C4-2B (cell line): Measurements from ENCODE around the gene RNF166.

ENCODE experiments used
- H3K27ac ChIP-seq: fragments of 450-650 bp; 2 replicates; pipeline ENCODE4 v1.5.1; 2017
- CTCF ChIP-seq: fragments of 450-650 bp; conservative IDR thresholded peaks from 2 replicates; pipeline ENCODE4 v1.5.1; 2017; ENCODE audit warnings: mild to moderate bottlenecking
- ZFX ChIP-seq: fragments of 450-650 bp; IDR thresholded peaks from 2 replicates; pipeline ENCODE4 v1.6.1; 2017

The RNF166 gene

GRCh38 chr16:88750854-88751253 lies 44.6 kb upstream of the RNF166 start:
- no peak overlapping the region; the same call in 1 of the 2 replicates for H3K27ac ChIP-seq
- TF ChIP-seq ZFX = no peak

DNA sequence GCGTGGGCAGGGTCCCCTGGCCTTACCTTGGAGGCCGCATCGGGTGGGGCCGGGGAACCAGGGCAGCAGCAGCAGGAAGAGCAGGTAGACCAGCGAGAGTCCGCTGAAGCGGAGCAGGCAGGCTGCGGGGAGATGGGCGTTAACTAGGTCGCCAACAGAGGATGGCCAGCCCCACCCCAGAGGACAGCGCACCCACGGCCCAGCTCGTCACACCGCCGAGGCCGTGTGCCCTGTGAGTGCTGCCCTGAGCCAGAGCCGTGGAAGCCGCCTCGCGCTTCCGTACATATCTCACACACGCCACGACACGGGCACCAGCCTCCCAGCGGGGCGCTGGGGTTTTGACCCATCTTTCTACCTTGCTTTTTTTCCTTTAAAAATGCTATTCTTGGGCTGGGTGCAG lies 43.1 kb upstream of the RNF166 start:
- H3K27ac ChIP-seq = no peak overlapping the region
- TF ChIP-seq CTCF (no peak), ZFX (no peak)

DNA sequence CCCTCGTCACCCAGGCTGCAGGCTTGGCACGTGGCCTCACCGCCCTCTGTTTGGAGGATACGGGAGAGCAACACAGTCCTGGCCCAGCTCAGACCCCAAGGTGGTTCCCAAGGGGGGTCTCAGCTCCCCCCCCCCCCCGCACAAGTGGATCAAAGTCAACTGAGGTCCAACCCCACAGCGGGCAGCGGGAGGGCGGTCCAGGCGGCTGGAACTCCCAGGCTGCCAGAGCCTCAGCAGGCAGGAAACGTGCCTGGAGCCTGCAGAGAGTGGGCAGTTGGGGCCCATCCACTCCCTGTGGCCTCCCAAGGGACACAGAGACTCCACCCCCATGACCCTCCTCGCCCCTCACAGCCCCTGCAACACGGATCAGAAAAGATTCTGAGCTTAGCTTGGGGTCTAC lies 42.2 kb upstream of the RNF166 start:
- TF ChIP-seq CTCF (no peak), ZFX (no peak)
- H3K27ac ChIP-seq = peak overlapping the region; percentile 65; the same call in 1 of the 2 replicates

GRCh38 chr16:88747588-88748301 lies 41.5 kb upstream of the RNF166 start:
- no peak for TF ChIP-seq ZFX
- peak; percentile 72 for TF ChIP-seq CTCF
- peak overlapping the region; percentile 65 for H3K27ac ChIP-seq

DNA sequence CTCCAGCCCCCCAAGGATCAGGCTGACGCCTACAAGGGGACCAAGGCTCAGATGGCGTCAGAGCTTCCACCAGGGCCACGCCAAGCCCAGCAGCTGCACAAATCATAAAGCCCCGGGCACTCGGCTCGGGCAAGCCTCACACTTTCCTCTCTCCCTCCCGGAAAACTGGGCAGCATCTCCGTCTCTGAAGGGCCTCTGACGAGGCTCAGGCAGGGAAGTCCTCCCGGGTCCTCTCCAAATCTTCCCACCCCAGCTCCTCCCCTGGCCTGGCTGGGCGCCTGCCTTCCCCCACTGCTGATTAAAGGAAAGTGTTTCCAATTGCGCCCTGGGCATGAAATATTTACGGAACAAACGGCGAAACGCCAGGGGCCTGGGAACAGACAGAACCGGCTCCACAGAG lies 40.3 kb upstream of the RNF166 start:
- TF ChIP-seq CTCF (no peak), ZFX (no peak)
- H3K27ac ChIP-seq = peak overlapping the region; percentile 65

DNA sequence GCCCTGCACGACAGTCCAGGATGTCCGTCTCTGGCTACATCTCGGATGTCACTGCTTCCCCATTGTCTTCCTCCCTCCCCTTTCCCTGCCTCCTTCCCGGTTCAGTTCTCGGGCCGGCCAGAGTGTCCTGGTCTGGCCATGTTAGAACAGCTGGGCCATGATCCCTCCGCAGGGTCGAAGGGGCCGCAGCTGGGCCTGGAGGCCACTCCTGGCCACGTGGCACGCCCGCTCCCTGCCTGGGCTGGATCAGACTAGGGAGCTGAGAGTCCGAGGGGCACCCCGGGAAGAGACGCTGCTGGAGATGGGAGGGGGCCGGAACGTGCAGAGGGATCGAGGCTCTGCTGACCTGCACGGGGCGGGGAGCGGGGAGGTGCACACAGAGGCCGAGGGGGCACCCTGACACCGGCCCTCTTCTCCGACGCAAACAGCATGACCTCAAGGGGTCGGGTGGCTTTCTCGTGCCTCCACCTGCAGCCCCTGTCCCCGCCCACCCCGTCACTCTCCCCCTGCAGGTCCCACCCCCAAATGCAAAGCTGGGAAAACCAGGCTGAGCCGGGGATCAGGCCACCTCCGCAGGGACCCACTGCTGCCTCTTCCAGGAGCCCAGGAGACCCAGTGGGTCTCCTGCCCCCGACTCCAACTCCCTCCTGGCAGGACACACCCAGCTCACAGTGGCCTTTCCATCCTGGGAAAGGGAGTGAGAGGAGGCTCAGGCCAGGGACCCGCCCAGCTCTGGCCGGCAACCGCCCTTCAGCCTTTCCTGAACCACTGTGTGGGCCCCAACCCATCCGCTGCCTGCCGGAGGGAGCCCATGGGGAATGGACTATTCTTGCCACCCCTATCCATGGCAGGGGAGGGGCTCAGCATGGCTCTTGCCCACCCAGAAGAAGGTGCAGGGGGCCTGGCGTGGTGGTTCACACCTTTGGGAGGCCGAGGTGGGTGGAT lies 38.6 kb upstream of the RNF166 start:
- peak overlapping the region; percentile 24 for H3K27ac ChIP-seq
- TF ChIP-seq ZFX = no peak
- no peak for TF ChIP-seq CTCF

DNA sequence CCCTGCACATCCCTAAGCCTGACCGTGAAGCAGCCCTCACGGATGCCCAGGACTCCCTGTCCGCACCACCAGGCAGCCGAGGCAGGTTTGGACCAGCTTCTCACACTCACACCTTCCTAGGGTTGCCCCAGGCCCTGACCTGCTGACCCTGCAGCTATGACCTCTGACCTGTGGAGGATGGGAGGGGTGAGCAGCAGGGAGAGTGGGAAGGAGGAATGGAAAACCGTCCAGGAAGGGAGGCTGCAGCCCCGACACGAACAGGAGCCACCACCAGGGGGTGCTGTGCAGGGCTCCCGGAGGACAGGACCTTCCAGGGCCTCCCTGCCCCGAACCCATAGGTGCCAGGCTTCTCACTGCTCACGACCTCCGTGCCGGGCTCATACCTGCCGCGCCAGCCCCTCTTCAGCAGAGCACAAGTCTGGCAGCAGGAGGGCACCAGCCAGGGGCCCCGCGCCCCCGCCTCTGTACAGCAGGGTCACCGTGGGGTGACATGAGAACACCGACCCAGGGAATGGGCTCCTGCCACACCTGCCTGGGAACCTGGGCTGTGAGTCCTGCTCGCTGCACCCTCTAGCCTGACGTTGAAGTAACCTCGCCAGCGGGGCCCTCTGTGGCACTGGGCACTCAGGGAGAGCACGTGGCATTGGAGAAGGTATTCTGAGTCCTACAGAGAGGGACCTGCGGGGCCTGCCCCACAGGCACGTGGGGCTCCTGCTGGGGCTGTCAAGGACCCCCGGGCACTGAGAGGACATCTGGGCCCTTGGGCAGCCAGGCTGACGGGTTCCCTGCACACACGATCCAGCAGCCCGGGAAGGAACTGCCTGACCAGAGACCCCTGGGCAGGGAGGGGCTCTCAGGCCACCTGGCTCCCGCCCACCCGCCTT lies 37.7 kb upstream of the RNF166 start:
- H3K27ac ChIP-seq = peak overlapping the region; percentile 24
- TF ChIP-seq ZFX (no peak), CTCF (peak; percentile 92)
